Measurements from ENCODE around the gene FKBP3. TPM values are rescaled to one million over a fixed set of nuclear protein-coding genes. Genes with fewer than 3 reads are reported as not detected.

FKBP3 gene
- total RNA-seq, 6 experiments from 2014 or later, result 25.0 to 32.9 (median 27.2) TPM

DNA sequence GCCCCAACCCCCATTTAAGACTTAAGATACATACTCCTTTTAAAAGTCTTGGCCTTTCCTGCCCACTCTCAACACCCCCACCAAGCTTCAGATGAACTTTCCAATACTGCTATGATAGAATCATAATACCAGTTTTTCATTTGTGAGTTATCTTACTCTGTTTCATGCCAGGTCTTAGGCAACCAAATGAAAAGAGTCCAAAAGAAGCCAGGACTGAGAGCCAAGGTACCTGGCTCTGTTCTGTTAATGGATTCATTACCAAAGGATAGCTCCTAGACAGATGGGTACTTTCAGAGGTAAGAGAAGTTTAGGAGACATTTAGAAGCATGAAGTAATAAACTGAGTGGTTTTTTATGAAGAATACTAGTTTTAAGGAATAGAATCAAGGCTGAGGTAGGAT, 35.6 kb upstream of the FKBP3 start:
- no peaks in the 10 kb centered on the region for H3K9me3 ChIP-seq
- intact Hi-C loops (cut with DNase I), result no loop called here
- no peaks in the 10 kb centered on the region for H3K4me1 ChIP-seq
- no peak overlapping the region for H3K4me3 ChIP-seq
- H3K36me3 ChIP-seq, result peaks cover 0 to 5% (median 0%) of the 10 kb centered on the region in 4 donors
- TF ChIP-seq POLR2A (IDR thresholded peaks at IDR 0.05) (no peak), CTCF (IDR thresholded peaks at IDR 0.05) (no peak)
- no peaks in the 10 kb centered on the region for H3K27me3 ChIP-seq
- no peak for DNase-seq
- peak in 1 of 4 donors; percentile 60 for ATAC-seq
- no peak overlapping the region for H3K27ac ChIP-seq

- Histone ChIP-seq H3K36me3 (no peaks in the 10 kb centered on the region), H3K27ac (no peak overlapping the region), H3K9me3 (no peaks in the 10 kb centered on the region), H3K4me3 (no peak overlapping the region), H3K27me3 (no peaks in the 10 kb centered on the region), H3K4me1 (no peaks in the 10 kb centered on the region)
- TF ChIP-seq POLR2A (IDR thresholded peaks at IDR 0.05), result no peak
- TF ChIP-seq CTCF (IDR thresholded peaks at IDR 0.05), result no peak
- no peak for ATAC-seq
- DNase-seq, result no peak
- intact Hi-C loops (cut with DNase I), result no loop called here
Measured at GRCh38 chr14:45156067-45156466, 21.8 kb upstream of the FKBP3 start.

DNA sequence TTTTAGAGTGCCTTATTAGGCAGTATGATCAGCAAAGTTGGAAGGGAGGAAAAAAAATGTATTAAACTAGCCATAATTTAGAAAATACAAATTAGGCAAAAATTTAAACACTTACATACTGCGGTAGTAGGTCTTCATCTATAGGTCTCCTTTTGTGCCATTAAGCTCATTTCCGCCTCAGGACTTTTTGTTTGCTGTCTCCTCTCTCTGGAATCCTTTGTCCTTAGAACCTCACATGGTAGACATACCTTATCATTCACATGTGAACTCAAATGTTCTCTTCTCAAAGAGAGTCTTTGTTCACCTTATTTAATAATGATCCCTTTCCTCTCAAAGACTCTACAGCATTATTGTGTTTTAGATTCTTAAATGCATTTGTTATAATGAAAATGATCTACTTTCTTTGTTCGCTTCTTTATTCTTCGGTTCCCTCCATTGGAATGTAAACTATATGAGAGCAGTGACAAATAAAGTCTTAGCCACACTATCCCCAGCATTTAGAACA, 16.2 kb upstream of the FKBP3 start:
- DNase-seq (no peak), ATAC-seq (no peak)
- WGBS (ENCODE audit: insufficient coverage, low coverage, low lambda C conversion rate, missing lambda C conversion rate), result 93% methylated on average over 4 of the region's 4 CpGs
- no peaks in the 10 kb centered on the region for H3K9me3 ChIP-seq
- intact Hi-C loops (cut with DNase I), result no loop called here
- TF ChIP-seq POLR2A (IDR thresholded peaks at IDR 0.05) (no peak), CTCF (IDR thresholded peaks at IDR 0.05) (no peak)
- H3K4me3 ChIP-seq, result no peak overlapping the region
- no peaks in the 10 kb centered on the region for H3K4me1 ChIP-seq
- no peak overlapping the region for H3K27ac ChIP-seq
- H3K27me3 ChIP-seq, result no peaks in the 10 kb centered on the region
- no peaks in the 10 kb centered on the region for H3K36me3 ChIP-seq

GRCh38 chr14:45149602-45150001, 15.3 kb upstream of the FKBP3 start:
- no peak overlapping the region for H3K4me3 ChIP-seq
- no peaks in the 10 kb centered on the region for H3K27me3 ChIP-seq
- WGBS (ENCODE audit: insufficient coverage, low coverage, low lambda C conversion rate, missing lambda C conversion rate), result 93% methylated on average over 2 of the region's 3 CpGs
- DNase-seq (no peak), ATAC-seq (no peak)
- no peaks in the 10 kb centered on the region for H3K4me1 ChIP-seq
- intact Hi-C loops (cut with DNase I), result no loop called here
- TF ChIP-seq POLR2A (IDR thresholded peaks at IDR 0.05) (no peak), CTCF (IDR thresholded peaks at IDR 0.05) (no peak)
- H3K27ac ChIP-seq, result no peak overlapping the region
- H3K36me3 ChIP-seq, result no peaks in the 10 kb centered on the region
- H3K9me3 ChIP-seq, result no peaks in the 10 kb centered on the region

DNA sequence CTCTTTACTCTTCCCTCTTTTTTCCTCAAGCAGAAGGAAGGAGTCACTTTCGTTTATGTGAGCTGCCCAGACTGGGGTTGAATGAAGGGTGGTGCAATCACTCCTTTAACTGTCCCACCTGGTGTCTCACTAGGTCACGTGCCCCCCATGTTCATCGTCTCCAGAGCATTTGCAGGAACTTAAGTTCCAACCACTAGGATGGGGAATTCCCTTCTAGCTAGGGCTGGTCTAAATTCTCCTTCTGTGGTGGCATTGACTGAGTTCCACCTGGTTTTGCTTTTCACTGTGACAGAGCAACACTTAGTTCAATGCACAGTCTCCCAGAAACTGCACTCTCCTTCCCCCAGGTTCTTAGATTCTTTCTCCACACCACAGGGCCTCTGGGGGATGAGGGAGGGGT, 10.9 kb upstream of the FKBP3 start:
- ATAC-seq (no peak), DNase-seq (no peak)
- no peak overlapping the region for H3K4me3 ChIP-seq
- H3K36me3 ChIP-seq, result no peaks in the 10 kb centered on the region
- no peaks in the 10 kb centered on the region for H3K9me3 ChIP-seq
- H3K27me3 ChIP-seq, result no peaks in the 10 kb centered on the region
- no peaks in the 10 kb centered on the region for H3K4me1 ChIP-seq
- no peak overlapping the region for H3K27ac ChIP-seq
- 88% methylated on average over 3 of the region's 3 CpGs for whole genome bisulfite sequencing (ENCODE audit: insufficient coverage, low coverage, low lambda C conversion rate, missing lambda C conversion rate)
- TF ChIP-seq POLR2A (IDR thresholded peaks at IDR 0.05) (no peak), CTCF (IDR thresholded peaks at IDR 0.05) (no peak)
- intact Hi-C loops (cut with DNase I), result no loop called here
